IMR-90 (cell line): ENCODE measurements around the gene SASH1.

Experiments used
- CTCF ChIP-seq: conservative IDR thresholded peaks from 2 replicates; pipeline ENCODE4 v1.5.1; 2012; ENCODE audit warnings: mild to moderate bottlenecking, low read depth, low read length, improper control_type of control experiment
- POLR2A ChIP-seq: IDR thresholded peaks from 2 replicates; pipeline ENCODE4 v1.6.1; 2012; ENCODE audit warnings: mild to moderate bottlenecking, low read depth, low read length

- TF ChIP-seq CTCF: no peak
- TF ChIP-seq POLR2A: no peak
Observed at GRCh38 chr6:148593130-148593812, 250.6 kb downstream of the SASH1 start.
